ENCODE data around the gene CERS1.

Gene CERS1

DNA sequence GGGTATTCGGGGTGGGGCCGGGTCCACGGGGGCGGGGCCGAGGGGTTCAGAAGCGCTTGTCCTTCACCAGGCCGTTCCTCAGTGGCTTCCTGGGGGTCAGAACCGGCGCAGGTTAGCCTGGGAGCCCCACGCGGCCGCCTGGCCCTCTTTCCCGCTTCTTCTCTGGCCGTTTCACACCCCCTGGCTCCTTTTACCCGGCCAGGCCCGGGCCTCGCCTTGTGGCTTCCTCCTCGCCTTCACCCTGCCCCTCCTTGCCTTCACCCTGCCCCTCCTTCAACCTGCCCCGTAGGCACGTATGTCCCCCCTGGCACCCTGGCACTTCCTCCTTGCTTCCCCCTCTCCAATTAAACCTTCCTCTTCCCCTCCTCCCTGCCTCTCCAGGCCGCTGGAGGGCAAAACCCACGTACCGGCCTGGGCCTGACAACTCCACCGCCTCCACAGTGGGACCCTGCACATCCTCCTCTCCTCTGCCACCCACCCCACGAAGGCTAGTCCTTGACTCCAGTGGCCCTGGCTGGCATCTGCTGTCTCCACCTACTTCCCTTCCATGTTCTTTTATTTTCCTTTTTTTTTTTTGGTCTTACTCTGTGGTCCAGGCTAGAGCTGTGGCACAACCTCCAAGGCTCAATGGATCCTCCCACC, 25.3 kb downstream of the CERS1 start:
- Histone ChIP-seq H4K20me1 (ENCODE audit: insufficient read depth, low read length) (no peaks in the 10 kb centered on the region; the same call in 1 of the 2 replicates), H3K9ac (ENCODE audit: low read length) (no peak overlapping the region), H3K36me3 (replicated peaks; ENCODE audit: low read depth, low read length) (peaks cover 28% of the 10 kb centered on the region), H3K4me1 (ENCODE audit: low read length) (no peaks in the 10 kb centered on the region), H3K27ac (ENCODE audit: low read length) (no peak overlapping the region), H3K79me2 (ENCODE audit: low read length) (no peaks in the 10 kb centered on the region), H3K9me3 (ENCODE audit: insufficient read depth, low read length) (no peaks in the 10 kb centered on the region), H2AFZ (ENCODE audit: low read depth, low read length) (no peak overlapping the region), H3K27me3 (ENCODE audit: low read depth, low read length) (no peaks in the 10 kb centered on the region), H3K4me2 (ENCODE audit: low read length) (no peak overlapping the region), H3K4me3 (ENCODE audit: low read length) (no peak overlapping the region)
- TF ChIP-seq, protein P1, sequence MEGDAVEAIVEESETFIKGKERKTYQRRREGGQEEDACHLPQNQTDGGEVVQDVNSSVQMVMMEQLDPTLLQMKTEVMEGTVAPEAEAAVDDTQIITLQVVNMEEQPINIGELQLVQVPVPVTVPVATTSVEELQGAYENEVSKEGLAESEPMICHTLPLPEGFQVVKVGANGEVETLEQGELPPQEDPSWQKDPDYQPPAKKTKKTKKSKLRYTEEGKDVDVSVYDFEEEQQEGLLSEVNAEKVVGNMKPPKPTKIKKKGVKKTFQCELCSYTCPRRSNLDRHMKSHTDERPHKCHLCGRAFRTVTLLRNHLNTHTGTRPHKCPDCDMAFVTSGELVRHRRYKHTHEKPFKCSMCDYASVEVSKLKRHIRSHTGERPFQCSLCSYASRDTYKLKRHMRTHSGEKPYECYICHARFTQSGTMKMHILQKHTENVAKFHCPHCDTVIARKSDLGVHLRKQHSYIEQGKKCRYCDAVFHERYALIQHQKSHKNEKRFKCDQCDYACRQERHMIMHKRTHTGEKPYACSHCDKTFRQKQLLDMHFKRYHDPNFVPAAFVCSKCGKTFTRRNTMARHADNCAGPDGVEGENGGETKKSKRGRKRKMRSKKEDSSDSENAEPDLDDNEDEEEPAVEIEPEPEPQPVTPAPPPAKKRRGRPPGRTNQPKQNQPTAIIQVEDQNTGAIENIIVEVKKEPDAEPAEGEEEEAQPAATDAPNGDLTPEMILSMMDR (IDR thresholded peaks at IDR 0.05; ENCODE audit: low read depth, low read length), result no peak

DNA sequence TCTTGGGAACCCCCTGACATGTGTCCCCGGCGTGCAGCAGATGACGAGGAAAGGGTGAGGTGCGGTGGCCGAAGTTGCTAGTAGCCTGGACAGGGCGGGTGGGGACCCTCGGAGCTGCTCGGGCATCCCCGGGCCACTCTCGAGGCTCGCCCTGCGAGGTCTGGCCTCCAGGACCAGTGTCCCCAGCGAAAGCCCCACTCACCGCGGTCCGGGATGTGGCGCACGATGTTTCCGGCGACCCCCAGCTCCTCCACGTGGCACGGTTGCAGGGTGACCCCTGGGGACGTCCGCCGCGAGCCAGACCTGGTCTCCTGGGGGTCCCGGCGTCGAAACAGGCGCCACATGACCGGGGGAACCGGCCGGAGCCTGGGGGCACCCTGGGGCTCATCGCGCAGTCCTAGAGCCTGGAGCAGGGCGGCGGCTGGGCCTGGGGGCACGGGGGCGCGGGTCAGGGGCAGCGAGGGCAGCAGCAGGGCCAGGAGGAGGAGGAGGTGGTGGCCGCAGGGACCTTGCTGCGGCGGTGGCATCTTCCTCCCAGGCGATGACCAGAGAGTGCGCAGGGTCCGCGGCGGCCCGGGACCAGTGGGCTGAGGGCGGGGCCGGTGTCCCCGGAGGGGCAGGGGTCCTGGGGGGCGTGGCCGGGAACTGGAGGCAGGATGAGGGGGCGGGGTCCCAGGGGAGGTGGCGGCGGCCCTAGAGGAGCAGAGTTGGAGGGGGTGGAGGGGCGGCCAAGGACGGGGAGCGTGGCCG, 26.0 kb downstream of the CERS1 start:
- Histone ChIP-seq H3K4me1 (ENCODE audit: low read length) (no peaks in the 10 kb centered on the region), H2AFZ (ENCODE audit: low read depth, low read length) (no peak overlapping the region), H3K27me3 (ENCODE audit: low read depth, low read length) (no peaks in the 10 kb centered on the region), H3K36me3 (replicated peaks; ENCODE audit: low read depth, low read length) (peaks cover 32% of the 10 kb centered on the region), H3K9ac (ENCODE audit: low read length) (no peak overlapping the region), H3K9me3 (ENCODE audit: insufficient read depth, low read length) (no peaks in the 10 kb centered on the region), H4K20me1 (ENCODE audit: insufficient read depth, low read length) (no peaks in the 10 kb centered on the region; the same call in 1 of the 2 replicates), H3K27ac (ENCODE audit: low read length) (no peak overlapping the region), H3K4me3 (ENCODE audit: low read length) (no peak overlapping the region), H3K79me2 (ENCODE audit: low read length) (no peaks in the 10 kb centered on the region), H3K4me2 (ENCODE audit: low read length) (no peak overlapping the region)
- no peak for TF ChIP-seq EZH2phosphoT487 (IDR thresholded peaks at IDR 0.05; ENCODE audit: low read depth)
- TF ChIP-seq, protein P1 (IDR thresholded peaks at IDR 0.05; ENCODE audit: low read depth, low read length), result no peak

DNA sequence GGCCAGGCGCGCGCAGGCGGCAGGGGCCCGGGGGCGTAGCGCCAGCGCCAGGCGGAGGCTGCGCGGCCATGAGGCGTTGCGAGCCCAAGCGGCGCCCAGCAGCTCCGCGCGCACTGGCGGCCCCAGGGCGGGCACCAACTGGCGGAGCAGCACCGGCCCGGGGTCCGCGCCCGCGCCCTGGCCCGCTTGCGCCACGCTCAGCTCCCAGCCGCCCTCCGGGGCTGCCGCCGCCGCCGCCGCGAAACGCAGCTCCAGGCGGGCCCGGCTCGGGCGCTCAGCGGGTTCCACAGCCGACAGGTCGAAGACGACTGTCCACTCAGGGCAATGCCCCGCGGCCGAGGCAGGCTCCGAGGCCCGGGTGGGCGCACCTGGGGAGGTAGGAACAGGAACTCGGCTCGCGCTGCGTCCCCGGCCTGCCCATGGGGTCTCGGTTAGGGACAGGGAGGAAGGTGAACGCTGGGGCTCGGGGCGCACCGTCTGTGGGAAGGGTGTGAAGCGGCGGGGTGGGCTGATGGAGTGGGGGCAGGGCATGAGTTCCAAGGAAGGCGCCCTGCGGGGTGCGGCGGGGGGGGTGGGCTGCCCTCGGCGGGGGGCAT, 26.8 kb downstream of the CERS1 start:
- Histone ChIP-seq H3K4me1 (ENCODE audit: low read length) (no peaks in the 10 kb centered on the region), H2AFZ (ENCODE audit: low read depth, low read length) (no peak overlapping the region), H4K20me1 (ENCODE audit: insufficient read depth, low read length) (no peaks in the 10 kb centered on the region; the same call in 1 of the 2 replicates), H3K36me3 (replicated peaks; ENCODE audit: low read depth, low read length) (peaks cover 36% of the 10 kb centered on the region), H3K9ac (ENCODE audit: low read length) (no peak overlapping the region), H3K27ac (ENCODE audit: low read length) (no peak overlapping the region), H3K9me3 (ENCODE audit: insufficient read depth, low read length) (no peaks in the 10 kb centered on the region), H3K79me2 (ENCODE audit: low read length) (no peaks in the 10 kb centered on the region), H3K4me3 (ENCODE audit: low read length) (no peak overlapping the region), H3K4me2 (ENCODE audit: low read length) (no peak overlapping the region), H3K27me3 (ENCODE audit: low read depth, low read length) (no peaks in the 10 kb centered on the region)
- no peak for TF ChIP-seq EZH2phosphoT487 (IDR thresholded peaks at IDR 0.05; ENCODE audit: low read depth)
- TF ChIP-seq, protein P1 (IDR thresholded peaks at IDR 0.05; ENCODE audit: low read depth, low read length), result no peak

DNA sequence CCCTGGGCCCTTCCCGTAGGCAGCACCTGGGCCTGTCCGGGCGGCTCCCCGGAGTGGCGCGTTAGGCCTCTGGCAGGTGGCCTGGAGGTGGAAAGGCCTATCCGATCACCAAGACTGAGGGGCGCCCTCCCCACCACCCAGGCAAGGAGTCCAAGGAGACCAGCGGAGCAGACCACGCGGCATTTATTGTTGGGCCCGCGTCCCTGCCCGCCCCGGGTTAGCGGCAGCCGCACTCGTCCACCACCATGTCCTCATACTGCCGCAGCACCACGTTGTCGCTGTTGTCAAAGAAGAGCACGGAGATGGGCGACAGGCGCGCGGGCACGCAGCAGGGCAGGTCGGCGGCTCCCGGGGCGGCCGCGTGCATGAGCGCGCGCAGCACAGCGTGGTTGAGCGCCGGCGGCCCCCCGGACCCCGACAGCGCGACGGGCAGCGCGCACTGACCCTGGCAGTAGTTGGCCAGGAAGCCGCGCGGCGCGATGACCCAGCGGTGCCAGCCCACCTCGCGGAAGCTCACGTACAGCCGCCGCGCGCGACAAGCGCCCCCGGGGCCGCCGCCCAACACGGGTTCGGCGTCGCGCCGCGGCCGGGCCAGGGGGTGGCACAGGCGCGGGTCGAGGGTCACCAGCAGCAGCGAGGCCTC, 27.5 kb downstream of the CERS1 start:
- H3K9ac ChIP-seq (ENCODE audit: low read length), result no peak overlapping the region

More for the DNA sequence above, 27.5 kb downstream of the CERS1 start:
- H3K4me1 ChIP-seq (ENCODE audit: low read length), result no peaks in the 10 kb centered on the region
- no peaks in the 10 kb centered on the region for H3K79me2 ChIP-seq (ENCODE audit: low read length)
- H2AFZ ChIP-seq (ENCODE audit: low read depth, low read length), result no peak overlapping the region
- H3K27me3 ChIP-seq (ENCODE audit: low read depth, low read length), result no peaks in the 10 kb centered on the region
- no peak for TF ChIP-seq EZH2phosphoT487 (IDR thresholded peaks at IDR 0.05; ENCODE audit: low read depth)
- TF ChIP-seq, protein P1 (IDR thresholded peaks at IDR 0.05; ENCODE audit: low read depth, low read length), result no peak
- H3K27ac ChIP-seq (ENCODE audit: low read length), result no peak overlapping the region
- H3K4me2 ChIP-seq (ENCODE audit: low read length), result no peak overlapping the region
- H3K36me3 ChIP-seq (replicated peaks; ENCODE audit: low read depth, low read length), result peaks cover 42% of the 10 kb centered on the region
- no peaks in the 10 kb centered on the region for H3K9me3 ChIP-seq (ENCODE audit: insufficient read depth, low read length)
- H3K4me3 ChIP-seq (ENCODE audit: low read length), result no peak overlapping the region
- H4K20me1 ChIP-seq (ENCODE audit: insufficient read depth, low read length), result no peaks in the 10 kb centered on the region; the same call in 1 of the 2 replicates
